Tibial nerve (tissue), 4 donors: ENCODE results near the gene FAM170B. TPM values are rescaled to one million over a fixed set of nuclear protein-coding genes. Genes with fewer than 3 reads are reported as not detected.

Source experiments
- DNase-seq, 2 donors: peaks; one replicate each; pipeline ENCODE4 v3.0.0-alpha.2; 2019; ENCODE audit warnings: low spot score in 2 of 2
- H3K27ac ChIP-seq, 4 donors: fragments of 200-600 bp; sonication (generic) in 3 of 4; one replicate each; pipeline ENCODE4 v1.5.1; 2017 to 2019; ENCODE audit warnings: mild to moderate bottlenecking in 1 of 4
- H3K27me3 ChIP-seq, 2 donors: fragments of 200-600 bp; sonication (generic) in 1 of 2; one replicate each; pipeline versions ENCODE4 v1.5.1 to v1.6.0; 2017 to 2019
- H3K36me3 ChIP-seq, 3 donors: fragments of 200-600 bp; sonication (generic); one replicate each; pipeline ENCODE4 v1.5.1; 2018 to 2019
- H3K4me1 ChIP-seq, 4 donors: fragments of 200-600 bp; sonication (generic) in 3 of 4; one replicate each; pipeline ENCODE4 v1.5.1; 2017 to 2019
- H3K4me3 ChIP-seq, 4 donors: fragments of 200-600 bp; sonication (generic) in 3 of 4; one replicate each; pipeline ENCODE4 v1.5.1; 2017 to 2019; ENCODE audit warnings: mild to moderate bottlenecking in 1 of 4, moderate library complexity in 1 of 4
- H3K9me3 ChIP-seq, 4 donors: fragments of 200-600 bp; sonication (generic) in 3 of 4; one replicate each; pipeline ENCODE4 v1.5.1; 2017 to 2019
- EP300 ChIP-seq, 2 donors: sonication (generic); formaldehyde crosslinking; IDR thresholded peaks; one replicate each; pipeline ENCODE4 v1.6.1; 2017; ENCODE audit warnings: antibody characterized with exemption in 2 of 2, mild to moderate bottlenecking in 1 of 2
- POLR2A ChIP-seq, 2 donors: fragments of 450-650 bp; IDR thresholded peaks; one replicate each; pipeline ENCODE4 v1.6.1; 2017; ENCODE audit warnings: antibody characterized with exemption in 2 of 2, mild to moderate bottlenecking in 2 of 2, moderate library complexity in 2 of 2
- WGBS, 2 donors: methylation state at CpG; one replicate each; pipeline ENCODE4 v1.1.5; 2018; 5-methylcytosine and 5-hydroxymethylcytosine counted together
- total RNA-seq, 4 donors: library from RNA; depleted of rRNA; stranded (reverse); fragments of >200 nt; gene quantifications; one replicate each; pipeline ENCODE4 v1.1.0, GENCODE V29; 2016
- TF ChIP-seq, protein P1 (sequence below), 5 experiments: fragments of 200-600 bp in 3 of 5; fragments of 450-650 bp in 2 of 5; sonication (generic) in 3 of 5; IDR thresholded peaks; one replicate each; pipeline ENCODE4 v1.5.1; 2016 to 2019; ENCODE audit warnings: antibody characterized with exemption in 5 of 5, mild to moderate bottlenecking in 3 of 5, moderate library complexity in 2 of 5

Gene FAM170B
- total RNA-seq: under 1 TPM in 1 of 4 donors, not detected in 3; 0.63 TPM

DNA sequence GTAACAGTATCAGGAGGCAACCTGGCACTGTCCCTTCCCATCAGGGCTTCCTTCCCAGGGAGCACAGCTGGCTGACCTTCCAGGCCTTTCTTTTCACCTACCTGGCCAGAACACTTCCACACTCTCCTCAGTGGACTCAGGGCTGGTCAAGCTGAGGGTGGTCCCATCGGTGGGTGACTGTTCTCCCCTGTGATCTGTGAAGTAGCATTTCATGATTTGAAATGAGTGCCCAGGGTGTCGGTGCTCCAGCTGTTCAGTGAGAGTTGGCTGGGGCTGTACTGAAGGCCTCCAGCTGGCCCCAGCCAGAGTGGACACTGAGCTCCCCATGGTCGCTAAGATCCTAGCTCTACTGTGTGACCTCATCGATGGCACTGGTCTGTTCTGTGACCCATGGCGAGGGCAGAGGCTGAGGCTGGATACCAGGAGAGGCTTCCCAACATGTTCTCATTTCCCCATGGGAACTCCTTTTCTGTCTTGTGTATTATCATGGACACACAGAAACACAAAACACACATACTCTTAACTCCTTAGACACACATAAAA is at the start of gene FAM170B:
FAM170B (minus strand) TSS at position 316 of the 543 bp plus-strand sequence; CDS start at position 213, 103 bp downstream.
- H3K27me3 ChIP-seq: no peaks in the 10 kb centered on the region
- 58 to 73% methylated on average over 5 of the region's 5 CpGs for WGBS, 2 donors
- no peaks in the 10 kb centered on the region for H3K9me3 ChIP-seq
- DNase-seq: no peak
- no peak within 1 kb of the TSS for H3K4me3 ChIP-seq
- peaks cover 0 to 10% (median 2%) of the 10 kb centered on the region in 4 donors for H3K4me1 ChIP-seq
- H3K36me3 ChIP-seq: no peaks in the 10 kb centered on the region
- no peak within 1 kb of the TSS for H3K27ac ChIP-seq
- TF ChIP-seq EP300 (IDR thresholded peaks at IDR 0.05): no peak
- TF ChIP-seq, protein P1, sequence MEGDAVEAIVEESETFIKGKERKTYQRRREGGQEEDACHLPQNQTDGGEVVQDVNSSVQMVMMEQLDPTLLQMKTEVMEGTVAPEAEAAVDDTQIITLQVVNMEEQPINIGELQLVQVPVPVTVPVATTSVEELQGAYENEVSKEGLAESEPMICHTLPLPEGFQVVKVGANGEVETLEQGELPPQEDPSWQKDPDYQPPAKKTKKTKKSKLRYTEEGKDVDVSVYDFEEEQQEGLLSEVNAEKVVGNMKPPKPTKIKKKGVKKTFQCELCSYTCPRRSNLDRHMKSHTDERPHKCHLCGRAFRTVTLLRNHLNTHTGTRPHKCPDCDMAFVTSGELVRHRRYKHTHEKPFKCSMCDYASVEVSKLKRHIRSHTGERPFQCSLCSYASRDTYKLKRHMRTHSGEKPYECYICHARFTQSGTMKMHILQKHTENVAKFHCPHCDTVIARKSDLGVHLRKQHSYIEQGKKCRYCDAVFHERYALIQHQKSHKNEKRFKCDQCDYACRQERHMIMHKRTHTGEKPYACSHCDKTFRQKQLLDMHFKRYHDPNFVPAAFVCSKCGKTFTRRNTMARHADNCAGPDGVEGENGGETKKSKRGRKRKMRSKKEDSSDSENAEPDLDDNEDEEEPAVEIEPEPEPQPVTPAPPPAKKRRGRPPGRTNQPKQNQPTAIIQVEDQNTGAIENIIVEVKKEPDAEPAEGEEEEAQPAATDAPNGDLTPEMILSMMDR (IDR thresholded peaks at IDR 0.05): no peak

DNA sequence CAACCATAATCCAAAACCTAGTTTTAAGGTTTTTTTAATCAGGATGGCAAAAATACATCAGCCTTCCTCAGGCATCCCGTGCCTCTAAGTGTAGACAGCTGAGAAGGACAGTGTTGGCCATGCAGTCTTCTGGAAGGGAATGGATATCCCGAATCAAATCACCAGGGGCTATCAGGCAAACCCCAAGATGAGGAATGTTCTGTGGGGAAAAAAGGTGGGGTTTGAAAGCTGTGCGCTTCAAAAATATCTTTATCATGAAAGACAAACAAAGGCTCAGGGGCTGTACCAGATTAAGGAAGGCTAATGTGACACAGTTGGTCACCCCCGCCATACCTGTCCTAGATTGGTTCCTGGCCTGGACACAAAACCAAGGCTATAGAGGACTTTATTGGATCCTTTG is 49.0 kb upstream of the FAM170B start:
- Histone ChIP-seq H3K4me1 (peaks cover 0 to 4% (median under 1%) of the 10 kb centered on the region in 4 donors), H3K9me3 (no peaks in the 10 kb centered on the region)
- 87 to 89% methylated on average over 4 of the region's 4 CpGs for whole genome bisulfite sequencing, 2 donors

DNA sequence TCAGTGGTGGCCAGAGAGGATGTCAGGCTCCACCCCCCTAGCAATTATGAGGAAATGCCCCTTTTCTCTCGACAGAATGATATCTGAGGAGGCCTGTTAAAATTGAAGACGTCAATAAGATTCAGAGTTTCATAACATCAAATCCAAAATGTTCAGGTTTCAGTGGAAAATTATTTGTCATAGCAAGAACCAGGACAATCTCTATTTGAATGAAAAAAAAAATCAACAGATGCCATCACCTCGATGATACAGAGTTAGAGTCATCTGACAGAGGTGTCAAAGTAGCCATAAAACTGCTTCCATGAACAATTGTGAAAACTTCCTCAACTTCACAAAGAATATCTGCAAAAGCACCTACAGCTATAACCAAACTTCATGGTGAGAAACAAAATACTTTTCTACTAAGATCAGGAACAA is 46.6 kb upstream of the FAM170B start:
- no peak for DNase-seq
- Histone ChIP-seq H3K4me1 (peaks cover 0 to 17% (median 14%) of the 10 kb centered on the region in 4 donors), H3K27ac (no peak overlapping the region), H3K9me3 (no peaks in the 10 kb centered on the region), H3K27me3 (no peaks in the 10 kb centered on the region), H3K4me3 (no peak overlapping the region), H3K36me3 (no peaks in the 10 kb centered on the region)
- no peak for TF ChIP-seq POLR2A (IDR thresholded peaks at IDR 0.05)
- TF ChIP-seq, protein P1 (IDR thresholded peaks at IDR 0.05): no peak
- TF ChIP-seq EP300 (IDR thresholded peaks at IDR 0.05): no peak
- 41 to 62% methylated on average over 3 of the region's 3 CpGs for WGBS, 2 donors

More for the DNA sequence above, 49.0 kb upstream of the FAM170B start:
- Histone ChIP-seq H3K27ac (no peak overlapping the region), H3K36me3 (no peaks in the 10 kb centered on the region), H3K27me3 (no peaks in the 10 kb centered on the region), H3K4me3 (no peak overlapping the region)
- no peak for DNase-seq
- TF ChIP-seq, protein P1 (IDR thresholded peaks at IDR 0.05): no peak
- TF ChIP-seq POLR2A (IDR thresholded peaks at IDR 0.05) (no peak), EP300 (IDR thresholded peaks at IDR 0.05) (no peak)

DNA sequence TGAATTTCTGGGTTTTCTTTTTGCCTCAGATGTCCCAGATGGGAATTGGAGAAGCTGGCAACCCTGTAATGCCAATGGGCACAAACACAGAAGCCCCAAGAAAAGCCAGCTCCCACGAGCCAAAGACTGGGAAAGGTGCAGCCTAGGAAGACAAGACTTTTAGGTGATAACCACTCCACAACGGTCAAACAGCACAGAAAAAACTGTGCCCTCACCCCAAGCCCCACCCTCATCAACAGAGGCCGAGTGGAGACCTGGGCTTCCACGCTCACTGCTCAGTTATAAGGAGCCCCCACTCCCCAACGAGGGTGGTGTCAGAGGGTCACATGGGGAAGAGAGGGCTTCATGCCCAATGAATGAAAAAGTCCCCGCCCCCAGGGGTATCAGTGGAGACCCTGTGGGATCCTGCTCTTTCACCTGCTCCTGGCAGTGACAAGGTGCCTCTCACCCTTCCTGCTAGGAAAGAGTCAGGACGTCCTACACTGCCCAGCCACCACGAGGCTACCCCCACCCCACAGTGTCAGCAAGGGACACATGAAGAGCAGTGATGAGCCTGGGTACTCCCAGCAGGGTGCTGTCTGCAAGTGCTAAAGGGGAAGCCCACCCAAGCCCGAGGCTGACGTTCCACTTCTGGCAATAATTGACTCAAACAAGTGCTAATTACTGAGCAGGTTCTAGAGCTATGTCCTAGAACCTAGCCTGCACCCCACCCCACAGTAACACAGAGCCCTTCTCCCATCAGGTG is 46.0 kb upstream of the FAM170B start:
- peaks cover 0 to 17% (median 14%) of the 10 kb centered on the region in 4 donors for H3K4me1 ChIP-seq
- H3K36me3 ChIP-seq: no peaks in the 10 kb centered on the region

DNA sequence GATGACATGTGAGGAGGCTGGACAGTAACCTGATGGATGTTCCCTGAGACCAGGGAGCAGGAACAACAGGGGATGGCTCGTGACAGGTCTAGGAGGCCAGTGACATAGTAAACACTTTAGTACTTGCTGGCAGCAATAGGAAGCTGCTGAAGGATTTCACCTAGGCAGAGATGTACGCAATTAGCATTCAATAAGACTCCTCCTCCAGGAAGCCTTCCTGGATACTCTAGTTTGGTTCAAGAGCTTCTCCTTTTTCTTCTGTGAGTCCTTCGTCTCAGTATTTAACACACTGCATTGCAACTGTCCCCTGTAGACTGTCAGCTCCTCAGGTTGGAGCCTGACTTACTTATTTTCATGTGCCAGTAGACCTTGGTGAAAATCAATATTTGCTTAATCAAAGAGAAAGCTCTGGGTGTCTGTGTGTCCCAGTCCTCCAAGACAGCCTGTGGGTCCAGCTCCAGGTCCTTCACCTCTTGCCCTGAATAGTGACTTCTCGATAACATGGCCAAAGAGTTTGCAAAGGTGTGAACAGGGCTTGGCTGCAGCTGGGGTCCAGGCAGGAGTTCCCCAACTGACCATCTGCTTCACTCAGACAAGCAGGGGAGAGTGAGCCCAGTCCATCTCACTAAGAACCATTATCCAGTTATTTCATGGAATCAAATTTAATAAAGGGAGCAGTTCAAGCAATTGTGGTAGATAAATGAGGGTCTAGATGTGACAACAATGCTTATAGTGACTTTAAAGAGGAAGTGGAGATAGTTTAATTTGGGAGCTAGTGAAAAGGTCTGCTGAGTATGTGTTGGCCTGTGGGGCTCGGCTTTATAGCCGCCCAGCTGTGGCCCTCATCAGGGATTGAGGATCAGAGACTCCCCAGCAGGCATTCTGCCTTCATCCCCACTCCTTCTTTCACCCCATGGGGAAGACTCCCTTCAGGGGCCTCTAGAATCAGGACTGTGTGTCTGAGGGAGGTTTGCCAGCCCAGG is 45.0 kb upstream of the FAM170B start:
- no peaks in the 10 kb centered on the region for H3K36me3 ChIP-seq
- H3K27ac ChIP-seq: no peak overlapping the region
- no peaks in the 10 kb centered on the region for H3K27me3 ChIP-seq
- H3K4me1 ChIP-seq: peaks cover 0 to 17% (median 14%) of the 10 kb centered on the region in 4 donors
- H3K4me3 ChIP-seq: no peak overlapping the region
- TF ChIP-seq POLR2A (IDR thresholded peaks at IDR 0.05) (no peak), EP300 (IDR thresholded peaks at IDR 0.05) (no peak)
- TF ChIP-seq, protein P1 (IDR thresholded peaks at IDR 0.05): no peak
- no peak for DNase-seq
- 84 to 86% methylated on average over 6 of the region's 6 CpGs for WGBS, 2 donors
- H3K9me3 ChIP-seq: no peaks in the 10 kb centered on the region

More for the DNA sequence above, 46.0 kb upstream of the FAM170B start:
- H3K27ac ChIP-seq: no peak overlapping the region
- DNase-seq: no peak
- no peak for TF ChIP-seq POLR2A (IDR thresholded peaks at IDR 0.05)
- no peak for TF ChIP-seq EP300 (IDR thresholded peaks at IDR 0.05)
- H3K27me3 ChIP-seq: no peaks in the 10 kb centered on the region
- 78% methylated on average over 10 of the region's 10 CpGs for WGBS, 2 donors
- H3K9me3 ChIP-seq: no peaks in the 10 kb centered on the region
- H3K4me3 ChIP-seq: no peak overlapping the region
